ENCODE results near the gene CLEC17A.

DNA sequence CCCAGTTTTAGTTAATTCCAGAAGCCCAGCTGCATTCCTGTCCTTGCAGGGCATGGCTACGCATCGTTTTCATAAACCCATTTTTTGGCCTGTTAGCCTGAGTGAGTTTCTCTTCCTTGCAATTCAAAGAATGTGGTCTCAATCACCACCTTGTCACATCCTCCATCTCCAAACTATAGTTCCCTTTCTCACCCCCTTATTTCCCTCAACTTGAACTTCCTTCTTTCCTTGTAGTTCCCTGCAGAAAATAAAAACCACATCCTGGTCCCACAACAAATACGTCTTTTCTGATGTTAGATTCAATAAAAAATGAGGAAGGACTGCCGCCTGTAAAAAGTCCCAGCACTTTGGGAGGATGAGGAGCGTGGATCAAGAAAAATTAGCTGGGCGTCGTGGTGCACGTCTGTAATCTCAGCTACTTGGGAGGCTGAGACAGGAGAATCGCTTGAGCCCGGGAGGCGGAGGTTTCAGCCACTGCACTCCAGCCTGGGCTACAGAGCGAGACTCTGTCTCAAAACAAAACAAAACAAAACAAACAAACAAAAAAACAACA lies 78.6 kb downstream of the CLEC17A start:
- TF ChIP-seq, protein P1, sequence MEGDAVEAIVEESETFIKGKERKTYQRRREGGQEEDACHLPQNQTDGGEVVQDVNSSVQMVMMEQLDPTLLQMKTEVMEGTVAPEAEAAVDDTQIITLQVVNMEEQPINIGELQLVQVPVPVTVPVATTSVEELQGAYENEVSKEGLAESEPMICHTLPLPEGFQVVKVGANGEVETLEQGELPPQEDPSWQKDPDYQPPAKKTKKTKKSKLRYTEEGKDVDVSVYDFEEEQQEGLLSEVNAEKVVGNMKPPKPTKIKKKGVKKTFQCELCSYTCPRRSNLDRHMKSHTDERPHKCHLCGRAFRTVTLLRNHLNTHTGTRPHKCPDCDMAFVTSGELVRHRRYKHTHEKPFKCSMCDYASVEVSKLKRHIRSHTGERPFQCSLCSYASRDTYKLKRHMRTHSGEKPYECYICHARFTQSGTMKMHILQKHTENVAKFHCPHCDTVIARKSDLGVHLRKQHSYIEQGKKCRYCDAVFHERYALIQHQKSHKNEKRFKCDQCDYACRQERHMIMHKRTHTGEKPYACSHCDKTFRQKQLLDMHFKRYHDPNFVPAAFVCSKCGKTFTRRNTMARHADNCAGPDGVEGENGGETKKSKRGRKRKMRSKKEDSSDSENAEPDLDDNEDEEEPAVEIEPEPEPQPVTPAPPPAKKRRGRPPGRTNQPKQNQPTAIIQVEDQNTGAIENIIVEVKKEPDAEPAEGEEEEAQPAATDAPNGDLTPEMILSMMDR (IDR thresholded peaks at IDR 0.05): no peak
- no peak for TF ChIP-seq EZH2 (IDR thresholded peaks at IDR 0.05; ENCODE audit: borderline replicate concordance, insufficient read depth, low read depth, low read length, poor library complexity, severe bottlenecking)

Measured in B cell (primary cell).